GM19438 (cell line): ENCODE data around the gene MAGEA2B.
"Not testable (repeated sequence)": the region's sequence is repeated elsewhere in the genome, so short reads cannot be mapped to it uniquely, and the experiment has no call there.

ENCODE experiments used
- ATAC-seq: cut with Tn5 transposase; IDR thresholded peaks from one replicate; pipeline ENCODE4 v1.9.1; 2021; ENCODE audit warnings: low read depth; ENCODE audit not compliant: unreplicated experiment

MAGEA2B gene, protein sequence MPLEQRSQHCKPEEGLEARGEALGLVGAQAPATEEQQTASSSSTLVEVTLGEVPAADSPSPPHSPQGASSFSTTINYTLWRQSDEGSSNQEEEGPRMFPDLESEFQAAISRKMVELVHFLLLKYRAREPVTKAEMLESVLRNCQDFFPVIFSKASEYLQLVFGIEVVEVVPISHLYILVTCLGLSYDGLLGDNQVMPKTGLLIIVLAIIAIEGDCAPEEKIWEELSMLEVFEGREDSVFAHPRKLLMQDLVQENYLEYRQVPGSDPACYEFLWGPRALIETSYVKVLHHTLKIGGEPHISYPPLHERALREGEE

GRCh38 chrX:152713815-152714787, at the start of gene MAGEA2B:
MAGEA2B (plus strand) TSS chrX:152714628; CDS start chrX:152717107, 2,479 bp downstream.
- ATAC-seq: not testable (repeated sequence)

- no peak for ATAC-seq
Observed at GRCh38 chrX:152674135-152674534, 40.3 kb upstream of the MAGEA2B start.

- ATAC-seq: not testable (repeated sequence)
Observed at GRCh38 chrX:152674652-152675051, 39.8 kb upstream of the MAGEA2B start.

DNA sequence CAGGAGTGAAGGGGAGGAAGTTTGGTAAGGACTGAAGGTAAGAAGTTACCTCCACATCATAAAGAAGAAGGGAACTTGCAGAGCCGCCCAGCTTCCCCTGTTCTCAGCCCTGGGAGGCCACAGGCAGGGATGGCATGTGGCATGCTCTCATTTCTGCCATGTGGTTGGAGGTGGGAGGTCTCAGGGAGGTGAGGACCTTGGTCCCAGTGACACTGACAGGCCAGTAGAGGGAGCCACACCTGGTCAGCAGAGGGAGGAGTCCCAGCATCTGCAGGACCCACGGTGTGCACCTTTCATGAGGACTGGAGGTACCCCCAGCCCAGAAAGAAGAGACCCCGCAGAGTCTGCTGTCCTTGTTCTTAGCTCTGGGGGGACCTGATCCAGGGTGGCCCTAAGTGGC, 33.4 kb upstream of the MAGEA2B start:
- ATAC-seq: peak; percentile 89

GRCh38 chrX:152697952-152698931, 16.2 kb upstream of the MAGEA2B start, which contains the start of gene MAGEA3:
MAGEA3 (plus strand) TSS chrX:152698794; CDS start chrX:152700833, 2,039 bp downstream.
- ATAC-seq: not testable (repeated sequence)

GRCh38 chrX:152700390-152700789, 14.0 kb upstream of the MAGEA2B start:
- not testable (repeated sequence) for ATAC-seq

DNA sequence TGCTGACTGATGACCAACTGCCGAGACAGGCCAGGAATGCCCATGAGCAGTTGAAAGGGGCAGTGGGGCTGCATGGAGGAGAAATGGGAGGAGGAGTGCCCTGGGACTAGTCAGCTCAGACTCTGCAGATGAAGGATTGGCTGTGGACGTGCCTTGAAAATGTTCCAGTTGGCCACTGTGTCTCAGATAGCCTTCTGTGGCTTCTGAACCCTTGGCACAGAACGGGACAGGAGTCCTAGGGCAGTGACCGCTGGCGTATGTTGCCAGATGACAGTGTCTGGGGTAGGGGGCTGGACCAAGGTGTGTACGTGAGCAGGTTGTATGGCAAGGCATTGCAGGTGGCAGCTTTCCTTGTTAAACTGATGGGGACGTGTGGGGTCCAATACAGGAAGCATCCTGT, 7.9 kb upstream of the MAGEA2B start:
- ATAC-seq: not testable (repeated sequence)

DNA sequence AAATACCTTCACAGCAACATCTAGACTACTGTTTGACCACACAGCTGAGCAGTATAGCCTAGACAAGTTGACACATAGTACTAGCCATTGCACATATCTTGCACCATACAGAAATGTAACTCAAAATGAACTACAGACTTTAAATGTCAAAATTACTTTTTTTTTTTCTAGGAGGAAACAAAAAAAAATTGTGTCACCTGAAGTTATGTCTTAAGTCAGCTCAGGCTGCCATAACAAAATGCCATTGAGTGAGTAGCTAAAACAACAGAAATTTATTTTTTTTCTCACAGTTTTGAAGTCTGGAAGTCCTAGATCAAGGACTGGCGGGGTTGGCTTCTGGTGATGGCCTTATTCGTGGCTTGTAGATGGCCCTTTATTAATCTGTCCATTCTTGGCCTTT, 5.3 kb upstream of the MAGEA2B start, which contains the start of gene CSAG2:
Gene CSAG2, minus strand, starts transcription at position 101 of the 400 bp plus-strand sequence. CDS start 161 bp downstream, outside the sequence.
- ATAC-seq: not testable (repeated sequence)

- ATAC-seq: not testable (repeated sequence)
Observed at GRCh38 chrX:152713195-152713594, 1.2 kb upstream of the MAGEA2B start.

DNA sequence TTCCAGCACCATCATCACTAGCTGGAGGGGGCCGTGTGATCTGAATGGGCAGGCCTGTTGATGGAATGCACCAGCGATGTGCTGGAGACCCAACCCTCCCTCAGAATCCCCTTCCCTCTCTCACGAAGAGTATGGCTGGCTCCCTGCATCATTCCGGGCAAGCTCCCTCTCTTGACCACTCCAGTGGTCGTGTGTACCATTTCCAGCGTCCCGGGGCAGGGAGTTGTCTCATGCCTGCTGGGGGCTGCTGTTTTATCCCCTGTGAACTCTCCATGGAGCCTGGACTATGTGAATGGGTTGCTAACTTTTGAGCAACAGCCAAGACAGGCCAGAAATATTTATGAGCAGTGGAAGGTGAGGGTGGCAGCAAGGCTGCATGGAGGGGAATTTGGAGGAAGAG, 11.0 kb downstream of the MAGEA2B start:
- no peak for ATAC-seq

DNA sequence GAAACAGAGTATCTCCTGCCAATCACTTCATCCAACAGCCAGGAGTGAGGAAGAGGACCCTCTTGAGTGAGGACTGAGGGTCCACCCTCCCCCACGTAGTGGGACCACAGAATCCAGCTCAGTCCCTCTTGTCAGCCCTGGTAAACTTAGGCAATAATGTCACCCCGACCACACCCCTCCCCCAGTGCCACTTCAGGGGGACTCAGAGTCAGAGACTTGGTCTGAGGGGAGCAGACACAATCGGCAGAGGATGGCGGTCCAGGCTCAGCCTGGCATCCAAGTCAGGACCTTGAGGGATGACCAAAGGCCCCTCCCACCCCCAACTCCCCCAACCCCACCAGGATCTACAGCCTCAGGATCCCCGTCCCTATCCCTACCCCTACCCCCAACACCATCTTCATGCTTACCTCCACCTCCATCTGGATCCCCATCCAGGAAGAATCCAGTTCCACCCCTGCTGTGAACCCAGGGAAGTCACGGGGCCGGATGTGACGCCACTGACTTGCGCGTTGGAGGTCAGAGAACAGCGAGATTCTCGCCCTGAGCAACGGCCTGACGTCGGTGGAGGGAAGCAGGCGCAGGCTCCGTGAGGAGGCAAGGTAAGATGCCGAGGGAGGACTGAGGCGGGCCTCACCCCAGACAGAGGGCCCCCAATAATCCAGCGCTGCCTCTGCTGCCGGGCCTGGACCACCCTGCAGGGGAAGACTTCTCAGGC, 19.0 kb downstream of the MAGEA2B start, which contains the start of the genes CSAG1 and MAGEA12:
Gene CSAG1, minus strand, starts transcription at position 461 of the 715 bp plus-strand sequence. CDS start 1,261 bp downstream, outside the sequence.
Gene MAGEA12, plus strand, starts transcription at position 497 of the 715 bp plus-strand sequence. CDS start 2,405 bp downstream, outside the sequence.
- no peak for ATAC-seq

GRCh38 chrX:152734143-152734858, 19.9 kb downstream of the MAGEA2B start:
- not testable (repeated sequence) for ATAC-seq

DNA sequence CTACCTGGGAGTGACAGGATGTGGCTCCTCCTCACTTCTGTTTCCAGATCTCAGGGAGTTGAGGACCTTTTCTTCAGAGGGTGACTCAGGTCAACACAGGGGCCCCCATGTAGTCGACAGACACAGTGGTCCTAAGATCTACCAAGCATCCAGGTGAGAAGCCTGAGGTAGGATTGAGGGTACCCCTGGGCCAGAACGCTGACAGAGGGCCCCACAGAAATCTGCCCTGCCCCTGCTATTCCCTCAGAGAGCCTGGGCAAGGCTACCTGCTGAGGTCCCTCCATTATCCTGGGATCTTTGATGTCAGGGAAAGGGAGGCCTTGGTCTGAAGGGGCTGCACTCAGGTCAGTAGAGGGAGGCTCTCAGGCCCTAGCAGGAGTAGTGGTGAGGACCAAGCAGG, 20.7 kb downstream of the MAGEA2B start:
- ATAC-seq: no peak

GRCh38 chrX:152735860-152736511, 21.6 kb downstream of the MAGEA2B start:
- no peak for ATAC-seq

- not testable (repeated sequence) for ATAC-seq
Observed at GRCh38 chrX:152736528-152736927, 22.1 kb downstream of the MAGEA2B start.

GRCh38 chrX:152738560-152738959, 24.1 kb downstream of the MAGEA2B start:
- ATAC-seq: no peak

GRCh38 chrX:152753686-152754650, 39.5 kb downstream of the MAGEA2B start, which contains the start of gene MAGEA2:
MAGEA2 (minus strand) TSS chrX:152753842; CDS start chrX:152751363, 2,479 bp downstream.
- not testable (repeated sequence) for ATAC-seq
